Spinal cord (tissue), 10 donors: ENCODE results near the gene PCDH9. TPM values are rescaled to one million over a fixed set of nuclear protein-coding genes. Genes with fewer than 3 reads are reported as not detected.

Experiments used
- DNase-seq, 6 donors: peaks; one replicate each; pipeline versions ENCODE4 v3.0.0 to v3.0.0-alpha.2; 2013 to 2015; ENCODE audit warnings: low spot score in 6 of 6, low read depth in 4 of 6
- H3K27ac ChIP-seq: one replicate; pipeline ENCODE4 v1.5.1; 2013; ENCODE audit warnings: low read depth, low read length, control low read depth
- H3K27me3 ChIP-seq: one replicate; pipeline ENCODE4 v1.6.1; 2013; ENCODE audit warnings: low read length; ENCODE audit not compliant: control insufficient read depth, insufficient read depth
- H3K36me3 ChIP-seq: one replicate; pipeline ENCODE4 v1.6.1; 2013; ENCODE audit warnings: low read length; ENCODE audit not compliant: control insufficient read depth, insufficient read depth
- H3K4me1 ChIP-seq: one replicate; pipeline ENCODE4 v1.6.1; 2013; ENCODE audit warnings: low read length; ENCODE audit not compliant: control insufficient read depth, insufficient read depth
- H3K4me3 ChIP-seq: one replicate; pipeline ENCODE4 v1.5.1; 2013; ENCODE audit warnings: low read depth, low read length, control low read depth
- H3K9me3 ChIP-seq: one replicate; pipeline ENCODE4 v1.6.1; 2013; ENCODE audit warnings: low read length; ENCODE audit not compliant: control insufficient read depth, insufficient read depth
- WGBS: methylation state at CpG from one replicate; pipeline ENCODE4 v1.1.5; 2013; ENCODE audit warnings: missing lambda C conversion rate; ENCODE audit not compliant: insufficient coverage; 5-methylcytosine and 5-hydroxymethylcytosine counted together
- polyA plus RNA-seq, 2 donors: library from polyadenylated mRNA; unstranded; fragments of 120-200 nt; gene quantifications; one replicate each; pipeline ENCODE4 v1.2.1, GENCODE V29; 2013; ENCODE audit not compliant: insufficient read length in 2 of 2
- total RNA-seq, 2 donors: library from RNA; depleted of rRNA in 1 of 2; stranded (reverse); fragments of 120-200 nt in 1 of 2; fragments of >200 nt in 1 of 2; gene quantifications; one replicate each; pipeline versions ENCODE4 v1.2.3 to v1.2.4, GENCODE V29; 2013 to 2014
- donor health status: healthy.

The PCDH9 gene
- total and polyA plus RNA-seq, 4 donors: 37.6 to 180 (median 60.7) TPM

GRCh38 chr13:66557357-66557756 lies 672.8 kb downstream of the PCDH9 start:
- H3K27ac ChIP-seq: no peak overlapping the region
- H3K36me3 ChIP-seq: no peaks in the 10 kb centered on the region
- DNase-seq: no peak
- no CpG with 5 or more reads among the region's 3 CpGs for WGBS
- peaks cover 2% of the 10 kb centered on the region for H3K9me3 ChIP-seq
- H3K4me3 ChIP-seq: no peak overlapping the region
- H3K4me1 ChIP-seq: no peaks in the 10 kb centered on the region
- H3K27me3 ChIP-seq: no peaks in the 10 kb centered on the region

GRCh38 chr13:66556306-66556705 lies 673.8 kb downstream of the PCDH9 start:
- Histone ChIP-seq H3K27ac (no peak overlapping the region), H3K4me3 (no peak overlapping the region), H3K9me3 (peaks cover 2% of the 10 kb centered on the region), H3K4me1 (no peaks in the 10 kb centered on the region), H3K36me3 (no peaks in the 10 kb centered on the region), H3K27me3 (no peaks in the 10 kb centered on the region)
- no peak for DNase-seq

DNA sequence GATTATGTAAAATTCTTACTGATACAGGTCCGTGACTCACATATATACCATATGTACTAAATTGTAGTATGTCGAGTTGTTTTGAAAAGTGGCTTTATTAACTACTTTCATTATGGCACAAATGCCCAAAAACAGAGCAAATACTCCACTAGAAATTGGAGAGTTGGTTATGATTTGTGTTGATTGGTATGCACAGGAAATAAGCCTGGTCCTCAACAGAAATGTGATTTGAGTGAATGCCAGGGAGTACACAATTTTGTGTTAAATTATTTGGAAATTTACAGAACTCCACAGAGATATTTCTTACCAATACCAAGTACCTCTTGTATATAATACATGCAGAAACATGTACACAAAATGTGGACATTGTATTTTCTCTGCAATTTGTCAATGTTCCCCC lies 676.7 kb downstream of the PCDH9 start:
- no peaks in the 10 kb centered on the region for H3K36me3 ChIP-seq
- WGBS: no CpG with 5 or more reads among the region's 2 CpGs
- no peaks in the 10 kb centered on the region for H3K4me1 ChIP-seq
- DNase-seq: no peak
- no peak overlapping the region for H3K27ac ChIP-seq
- no peaks in the 10 kb centered on the region for H3K9me3 ChIP-seq
- H3K4me3 ChIP-seq: no peak overlapping the region
- no peaks in the 10 kb centered on the region for H3K27me3 ChIP-seq

GRCh38 chr13:66551128-66551527 lies 679.0 kb downstream of the PCDH9 start:
- H3K4me3 ChIP-seq: no peak overlapping the region
- H3K36me3 ChIP-seq: no peaks in the 10 kb centered on the region
- WGBS: no CpG with 5 or more reads among the region's 4 CpGs
- no peaks in the 10 kb centered on the region for H3K27me3 ChIP-seq
- no peak overlapping the region for H3K27ac ChIP-seq
- no peaks in the 10 kb centered on the region for H3K4me1 ChIP-seq
- no peak for DNase-seq
- H3K9me3 ChIP-seq: no peaks in the 10 kb centered on the region

- Histone ChIP-seq H3K36me3 (no peaks in the 10 kb centered on the region), H3K4me1 (no peaks in the 10 kb centered on the region), H3K27ac (no peak overlapping the region), H3K9me3 (no peaks in the 10 kb centered on the region), H3K27me3 (no peaks in the 10 kb centered on the region), H3K4me3 (no peak overlapping the region)
- no CpG with 5 or more reads among the region's 4 CpGs for WGBS
- no peak for DNase-seq
These were observed 682.5 kb downstream of the PCDH9 start for GRCh38 chr13:66547685-66548084.

- H3K4me3 ChIP-seq: no peak overlapping the region
- no CpG with 5 or more reads among the region's 2 CpGs for WGBS
- H3K27me3 ChIP-seq: no peaks in the 10 kb centered on the region
- no peaks in the 10 kb centered on the region for H3K9me3 ChIP-seq
- no peaks in the 10 kb centered on the region for H3K4me1 ChIP-seq
- no peak overlapping the region for H3K27ac ChIP-seq
- no peak for DNase-seq
- no peaks in the 10 kb centered on the region for H3K36me3 ChIP-seq
These were observed 683.4 kb downstream of the PCDH9 start for GRCh38 chr13:66546534-66547379.

DNA sequence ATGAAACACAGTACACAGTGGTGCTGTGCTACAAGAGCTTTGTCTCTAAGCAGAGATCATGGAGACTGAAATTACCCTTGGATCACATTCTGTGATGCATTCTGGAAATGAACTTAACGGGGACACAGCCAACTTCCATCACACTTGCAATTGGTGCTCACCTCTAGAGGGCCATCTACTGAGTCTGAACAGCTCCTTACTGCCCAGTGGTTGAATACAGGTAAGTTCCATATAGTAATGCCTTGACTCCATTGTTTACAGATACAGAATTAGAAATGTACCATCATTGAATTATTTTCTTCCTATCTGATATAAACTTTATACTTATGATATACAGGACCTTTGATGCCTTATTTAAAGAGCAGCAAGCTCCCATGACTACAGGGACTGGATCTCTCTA lies 686.4 kb downstream of the PCDH9 start:
- WGBS: 83% methylated on average over 1 of the region's 1 CpG
- DNase-seq: no peak
- no peaks in the 10 kb centered on the region for H3K36me3 ChIP-seq

DNA sequence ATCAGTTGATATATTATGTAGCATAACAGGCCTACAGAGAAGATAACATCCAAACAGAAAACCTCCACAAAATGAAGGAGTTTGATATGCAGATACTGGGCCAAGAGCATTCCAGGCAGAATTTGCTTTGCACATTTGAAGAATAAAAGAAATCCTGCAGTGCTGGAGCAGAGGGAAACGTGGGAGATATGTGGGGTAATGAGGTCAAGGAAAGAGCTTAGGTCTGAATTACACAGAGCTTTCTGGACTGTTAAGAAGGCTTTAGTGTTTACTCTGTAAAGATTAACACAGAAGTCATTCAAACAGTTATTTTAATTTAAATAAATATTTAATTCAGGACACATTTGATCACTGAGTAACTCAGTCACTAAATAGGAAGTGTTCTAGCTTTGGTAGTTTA lies 692.7 kb downstream of the PCDH9 start:
- WGBS: no CpG with 5 or more reads among the region's 1 CpG
- Histone ChIP-seq H3K27ac (no peak overlapping the region), H3K9me3 (no peaks in the 10 kb centered on the region), H3K4me3 (no peak overlapping the region), H3K4me1 (no peaks in the 10 kb centered on the region), H3K36me3 (no peaks in the 10 kb centered on the region), H3K27me3 (no peaks in the 10 kb centered on the region)
- DNase-seq: no peak

More for the DNA sequence above, 686.4 kb downstream of the PCDH9 start:
- Histone ChIP-seq H3K4me3 (no peak overlapping the region), H3K9me3 (no peaks in the 10 kb centered on the region), H3K4me1 (no peaks in the 10 kb centered on the region), H3K27me3 (no peaks in the 10 kb centered on the region), H3K27ac (no peak overlapping the region)

- Histone ChIP-seq H3K4me3 (no peak overlapping the region), H3K36me3 (no peaks in the 10 kb centered on the region), H3K27ac (no peak overlapping the region), H3K4me1 (no peaks in the 10 kb centered on the region), H3K9me3 (no peaks in the 10 kb centered on the region), H3K27me3 (no peaks in the 10 kb centered on the region)
- no CpG with 5 or more reads among the region's 3 CpGs for WGBS
- DNase-seq: no peak
These were observed 693.4 kb downstream of the PCDH9 start for GRCh38 chr13:66536746-66537145.

- H3K4me1 ChIP-seq: no peaks in the 10 kb centered on the region
These were observed 695.6 kb downstream of the PCDH9 start for GRCh38 chr13:66534561-66534960.

More at GRCh38 chr13:66534561-66534960, 695.6 kb downstream of the PCDH9 start:
- no peak for DNase-seq
- Histone ChIP-seq H3K27me3 (no peaks in the 10 kb centered on the region), H3K36me3 (no peaks in the 10 kb centered on the region), H3K27ac (no peak overlapping the region), H3K9me3 (no peaks in the 10 kb centered on the region), H3K4me3 (no peak overlapping the region)
- WGBS: no CpG with 5 or more reads among the region's 2 CpGs
